Dermis microvascular lymphatic vessel endothelial cell (primary cell): ENCODE data around the gene RASGEF1B. TPM values are rescaled to one million over a fixed set of nuclear protein-coding genes. Genes with fewer than 3 reads are reported as not detected.

Source experiments
- DNase-seq, 2 donors: peaks; one replicate each; pipeline versions ENCODE4 v3.0.0 to v3.0.0-alpha.2; 2010; ENCODE audit warnings: low read depth in 2 of 2
- total RNA-seq: library from RNA; depleted of rRNA; stranded (reverse); fragments of >200 nt; gene quantifications from 2 replicates; pipeline ENCODE4 v1.2.1, GENCODE V29; 2014

Gene RASGEF1B
- total RNA-seq, 1 donor from 2014 or later, result under 0.01 TPM

GRCh38 chr4:81466841-81467671 lies 4.7 kb downstream of the RASGEF1B start:
- DNase-seq, result peak; percentile 42 to 63

GRCh38 chr4:81465406-81466340 lies 6.0 kb downstream of the RASGEF1B start:
- no peak for DNase-seq

- no peak for DNase-seq
Observed at GRCh38 chr4:81460834-81461233, 10.9 kb downstream of the RASGEF1B start.

- DNase-seq, result no peak
Observed at GRCh38 chr4:81460191-81460701, 11.5 kb downstream of the RASGEF1B start.

GRCh38 chr4:81459228-81459627 lies 12.5 kb downstream of the RASGEF1B start:
- DNase-seq, result no peak

GRCh38 chr4:81457921-81458520 lies 13.7 kb downstream of the RASGEF1B start:
- no peak for DNase-seq

GRCh38 chr4:81457345-81457744 lies 14.4 kb downstream of the RASGEF1B start:
- DNase-seq, result no peak

- DNase-seq, result no peak
Observed at GRCh38 chr4:81455897-81456296, 15.8 kb downstream of the RASGEF1B start.

GRCh38 chr4:81454948-81455347 lies 16.8 kb downstream of the RASGEF1B start:
- no peak for DNase-seq

GRCh38 chr4:81454499-81454898 lies 17.2 kb downstream of the RASGEF1B start:
- DNase-seq, result no peak

- DNase-seq, result no peak
Observed at GRCh38 chr4:81453024-81453423, 18.7 kb downstream of the RASGEF1B start.

- no peak for DNase-seq
Observed at GRCh38 chr4:81452452-81453006, 19.2 kb downstream of the RASGEF1B start.

- DNase-seq, result no peak
Observed at GRCh38 chr4:81449015-81449414, 22.7 kb downstream of the RASGEF1B start.

GRCh38 chr4:81447566-81448229 lies 24.0 kb downstream of the RASGEF1B start:
- DNase-seq, result no peak

GRCh38 chr4:81446634-81447033 lies 25.1 kb downstream of the RASGEF1B start:
- no peak for DNase-seq

- DNase-seq, result no peak
Observed at GRCh38 chr4:81445196-81445595, 26.5 kb downstream of the RASGEF1B start.

- no peak for DNase-seq
Observed at GRCh38 chr4:81442484-81443085, 29.1 kb downstream of the RASGEF1B start.

GRCh38 chr4:81440949-81441348 lies 30.8 kb downstream of the RASGEF1B start:
- DNase-seq, result no peak

- no peak for DNase-seq
Observed at GRCh38 chr4:81436941-81437574, 34.6 kb downstream of the RASGEF1B start.

GRCh38 chr4:81436096-81436495 lies 35.6 kb downstream of the RASGEF1B start:
- DNase-seq, result no peak
